HepG2 (cell line): ENCODE results near the gene KIF17. TPM values are rescaled to one million over a fixed set of nuclear protein-coding genes. Genes with fewer than 3 reads are reported as not detected.

Experiments
- AHR ChIP-seq: IDR thresholded peaks from 2 replicates; pipeline ENCODE4 v1.6.1; 2018; ENCODE audit warnings: missing genetic modification reagents, missing compliant biosample characterization
- BCL6 ChIP-seq: IDR thresholded peaks from 2 replicates; pipeline ENCODE4 v1.6.1; 2016; ENCODE audit warnings: missing genetic modification reagents, missing compliant biosample characterization
- CAMTA2 ChIP-seq: sonication (generic); formaldehyde crosslinking; IDR thresholded peaks from 2 replicates; pipeline ENCODE4 v1.4.0; 2020; ENCODE audit warnings: mild to moderate bottlenecking, missing genetic modification reagents, borderline replicate concordance
- ETV5 ChIP-seq: IDR thresholded peaks from 2 replicates; pipeline ENCODE4 v1.6.1; 2018; ENCODE audit warnings: missing biosample characterization, missing genetic modification reagents, inconsistent platforms, borderline replicate concordance
- KDM3A ChIP-seq: IDR thresholded peaks from 2 replicates; pipeline ENCODE4 v1.6.1; 2018; ENCODE audit warnings: low read depth, missing compliant biosample characterization
- MIER3 ChIP-seq: IDR thresholded peaks from 2 replicates; pipeline ENCODE4 v1.6.1; 2016; ENCODE audit warnings: missing compliant biosample characterization, borderline replicate concordance
- MYC ChIP-seq: sonication (generic); formaldehyde crosslinking; IDR thresholded peaks from 2 replicates; pipeline ENCODE4 v1.9.0; 2021; ENCODE audit warnings: missing genetic modification reagents, borderline replicate concordance
- NR2C2 ChIP-seq: sonication (generic); formaldehyde crosslinking; IDR thresholded peaks from 2 replicates; pipeline ENCODE4 v1.4.0; 2020; ENCODE audit warnings: missing genetic modification reagents, mild to moderate bottlenecking, moderate library complexity, borderline replicate concordance
- NRL ChIP-seq: sonication (generic); formaldehyde crosslinking; IDR thresholded peaks from 2 replicates; pipeline ENCODE4 v1.5.0; 2020; ENCODE audit warnings: missing genetic modification reagents, mild to moderate bottlenecking, moderate library complexity, borderline replicate concordance
- REXO4 ChIP-seq: sonication (generic); formaldehyde crosslinking; IDR thresholded peaks from 2 replicates; pipeline ENCODE4 v1.8.0; 2022; ENCODE audit warnings: missing genetic modification reagents, mild to moderate bottlenecking, borderline replicate concordance
- SP140L ChIP-seq: sonication (generic); formaldehyde crosslinking; IDR thresholded peaks from 2 replicates; pipeline ENCODE4 v1.4.0; 2020; ENCODE audit warnings: missing genetic modification reagents, borderline replicate concordance
- ZNF333 ChIP-seq: sonication (generic); formaldehyde crosslinking; IDR thresholded peaks from 2 replicates; pipeline ENCODE4 v1.4.0; 2020; ENCODE audit warnings: mild to moderate bottlenecking, missing genetic modification reagents, borderline replicate concordance
- ZNF33B ChIP-seq: sonication (generic); formaldehyde crosslinking; IDR thresholded peaks from 2 replicates; pipeline ENCODE4 v1.5.1; 2020; ENCODE audit warnings: mild to moderate bottlenecking, missing genetic modification reagents
- ZNF367 ChIP-seq: sonication (generic); formaldehyde crosslinking; IDR thresholded peaks from 2 replicates; pipeline ENCODE4 v1.4.0; 2020; ENCODE audit warnings: missing genetic modification reagents, borderline replicate concordance
- ZNF549 ChIP-seq: sonication (generic); formaldehyde crosslinking; IDR thresholded peaks from 2 replicates; pipeline ENCODE4 v1.5.0; 2020; ENCODE audit warnings: missing genetic modification reagents
- ZNF776 ChIP-seq: sonication (generic); formaldehyde crosslinking; IDR thresholded peaks from 2 replicates; pipeline ENCODE4 v1.4.0; 2020; ENCODE audit warnings: mild to moderate bottlenecking, missing genetic modification reagents
- ZSCAN20 ChIP-seq: sonication (generic); formaldehyde crosslinking; IDR thresholded peaks from 2 replicates; pipeline ENCODE4 v1.4.0; 2020; ENCODE audit warnings: missing genetic modification reagents, mild to moderate bottlenecking, borderline replicate concordance
- ZSCAN9 ChIP-seq: IDR thresholded peaks from 2 replicates; pipeline ENCODE4 v1.6.1; 2016; ENCODE audit warnings: borderline replicate concordance
- polyA plus RNA-seq, 8 experiments: library from polyadenylated mRNA; depleted of rRNA in 3 of 8; stranded (reverse) in 7 of 8; unstranded in 1 of 8; fragments of >200 nt; fragmentation: Illumina TruSeq in 4 of 8; extraction: Trizol in 4 of 8; gene quantifications; 2 replicates each; pipeline versions ENCODE4 v1.2.1 to v1.2.3, GENCODE V29; 2011 to 2016; ENCODE audit warnings: low read depth in 4 of 8, missing spikeins in 1 of 8, mixed read lengths in 1 of 8; ENCODE audit not compliant: insufficient read depth in 1 of 8
- total RNA-seq, 5 experiments: library from RNA; depleted of rRNA; stranded (reverse); fragments of >200 nt; fragmentation: Illumina TruSeq; extraction: Trizol; gene quantifications; 2 replicates each; pipeline ENCODE4 v1.2.3, GENCODE V29; 2016; ENCODE audit warnings: low read depth in 1 of 5
- TF ChIP-seq, protein P1 (sequence below): sonication (generic); formaldehyde crosslinking; IDR thresholded peaks from 2 replicates; pipeline ENCODE4 v1.4.0; 2020; ENCODE audit warnings: missing genetic modification reagents, borderline replicate concordance
- TF ChIP-seq, protein P2 (sequence below): sonication (generic); formaldehyde crosslinking; conservative IDR thresholded peaks from 2 replicates; pipeline ENCODE4 v1.8.0; 2022; ENCODE audit warnings: missing genetic modification reagents
- TF ChIP-seq, protein P3 (sequence below): IDR thresholded peaks from 2 replicates; pipeline ENCODE4 v1.6.1; 2016; ENCODE audit warnings: missing compliant biosample characterization, missing genetic modification reagents, borderline replicate concordance
- TF ChIP-seq, protein P4 (sequence below): sonication (generic); formaldehyde crosslinking; IDR thresholded peaks from 2 replicates; pipeline ENCODE4 v1.8.0; 2022; ENCODE audit warnings: mild to moderate bottlenecking, missing genetic modification reagents; ENCODE audit not compliant: insufficient replicate concordance
- TF ChIP-seq, protein P5 (sequence below): sonication (generic); formaldehyde crosslinking; IDR thresholded peaks from 2 replicates; pipeline ENCODE4 v1.4.0; 2020; ENCODE audit warnings: missing genetic modification reagents

The KIF17 gene
- total and polyA plus RNA-seq, 2 of the 13 experiments (the other 11 are each of a cell fraction or from before 2014, with no cell fraction given) = 0.24 to 0.44 TPM

DNA sequence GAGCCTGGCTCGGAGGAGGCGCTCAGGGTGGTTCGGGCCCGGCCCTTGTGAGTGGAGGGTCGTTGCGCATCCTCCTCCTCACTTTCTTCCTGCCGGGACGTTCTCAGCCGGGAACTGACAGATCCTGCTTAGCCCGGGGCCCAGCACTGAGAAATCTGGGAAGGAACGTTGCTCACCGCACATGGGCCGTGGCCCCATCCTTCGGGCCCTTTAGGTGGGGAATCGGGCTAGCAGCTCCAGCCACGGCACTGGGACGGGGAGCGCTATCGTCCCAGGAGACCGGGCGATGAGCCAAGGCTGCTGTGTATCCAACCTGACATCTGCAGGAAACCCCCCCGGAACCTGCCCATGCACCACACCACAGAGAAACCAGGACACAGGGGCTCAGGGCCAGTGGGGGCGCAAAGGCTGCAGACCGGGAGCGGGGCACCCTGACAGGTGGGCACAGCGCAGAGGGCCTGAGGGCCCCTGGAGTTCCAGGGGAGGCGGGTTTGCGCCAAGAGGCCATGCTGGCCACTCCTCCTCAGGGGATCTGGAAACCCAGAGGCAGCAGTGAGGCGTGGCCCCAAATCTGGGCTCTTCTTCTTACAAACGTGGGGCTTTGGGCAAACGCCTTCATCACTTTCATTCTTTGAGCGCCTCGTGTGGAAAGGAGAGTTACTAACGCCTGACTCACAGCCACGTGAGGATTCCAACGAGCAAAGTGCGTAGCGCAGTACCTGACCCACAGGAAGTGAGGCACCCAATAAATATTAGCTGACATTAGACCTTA is 15.0 kb upstream of the KIF17 start, which contains the start of gene SH2D5 (continued):
- TF ChIP-seq, protein P1, sequence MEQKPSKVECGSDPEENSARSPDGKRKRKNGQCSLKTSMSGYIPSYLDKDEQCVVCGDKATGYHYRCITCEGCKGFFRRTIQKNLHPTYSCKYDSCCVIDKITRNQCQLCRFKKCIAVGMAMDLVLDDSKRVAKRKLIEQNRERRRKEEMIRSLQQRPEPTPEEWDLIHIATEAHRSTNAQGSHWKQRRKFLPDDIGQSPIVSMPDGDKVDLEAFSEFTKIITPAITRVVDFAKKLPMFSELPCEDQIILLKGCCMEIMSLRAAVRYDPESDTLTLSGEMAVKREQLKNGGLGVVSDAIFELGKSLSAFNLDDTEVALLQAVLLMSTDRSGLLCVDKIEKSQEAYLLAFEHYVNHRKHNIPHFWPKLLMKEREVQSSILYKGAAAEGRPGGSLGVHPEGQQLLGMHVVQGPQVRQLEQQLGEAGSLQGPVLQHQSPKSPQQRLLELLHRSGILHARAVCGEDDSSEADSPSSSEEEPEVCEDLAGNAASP (CRISPR knock-in tag) = 0 out of 2 replicates have a peak, but pooled peaks have one; percentile 10
- TF ChIP-seq ZNF367 (CRISPR knock-in tag) (no peak), BCL6 (CRISPR knock-in tag) (no peak), REXO4 (no peak), ZSCAN20 (CRISPR knock-in tag) (0 out of 2 replicates have a peak, but pooled peaks have one; percentile 58), MYC (CRISPR knock-in tag) (peak; percentile 79; the same call in 1 of the 2 replicates), NRL (CRISPR knock-in tag) (peak; percentile 88), ZNF33B (no peak), MIER3 (CRISPR knock-in tag) (peak; percentile 36; the same call in 1 of the 2 replicates), KDM3A (CRISPR knock-in tag) (no peak), ZNF776 (CRISPR knock-in tag) (0 out of 2 replicates have a peak, but pooled peaks have one; percentile 32), ZSCAN9 (peak; percentile 62; the same call in 1 of the 2 replicates), ZNF333 (CRISPR knock-in tag) (no peak), CAMTA2 (CRISPR knock-in tag) (no peak), SP140L (CRISPR knock-in tag) (no peak), NR2C2 (CRISPR knock-in tag) (0 out of 2 replicates have a peak, but pooled peaks have one; percentile 28), AHR (CRISPR knock-in tag) (no peak), ETV5 (CRISPR knock-in tag) (peak; percentile 88), ZNF549 (CRISPR knock-in tag) (no peak)
- TF ChIP-seq, protein P2, sequence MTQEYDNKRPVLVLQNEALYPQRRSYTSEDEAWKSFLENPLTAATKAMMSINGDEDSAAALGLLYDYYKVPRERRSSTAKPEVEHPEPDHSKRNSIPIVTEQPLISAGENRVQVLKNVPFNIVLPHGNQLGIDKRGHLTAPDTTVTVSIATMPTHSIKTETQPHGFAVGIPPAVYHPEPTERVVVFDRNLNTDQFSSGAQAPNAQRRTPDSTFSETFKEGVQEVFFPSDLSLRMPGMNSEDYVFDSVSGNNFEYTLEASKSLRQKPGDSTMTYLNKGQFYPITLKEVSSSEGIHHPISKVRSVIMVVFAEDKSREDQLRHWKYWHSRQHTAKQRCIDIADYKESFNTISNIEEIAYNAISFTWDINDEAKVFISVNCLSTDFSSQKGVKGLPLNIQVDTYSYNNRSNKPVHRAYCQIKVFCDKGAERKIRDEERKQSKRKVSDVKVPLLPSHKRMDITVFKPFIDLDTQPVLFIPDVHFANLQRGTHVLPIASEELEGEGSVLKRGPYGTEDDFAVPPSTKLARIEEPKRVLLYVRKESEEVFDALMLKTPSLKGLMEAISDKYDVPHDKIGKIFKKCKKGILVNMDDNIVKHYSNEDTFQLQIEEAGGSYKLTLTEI (CRISPR knock-in tag) = no peak
- TF ChIP-seq, protein P3, sequence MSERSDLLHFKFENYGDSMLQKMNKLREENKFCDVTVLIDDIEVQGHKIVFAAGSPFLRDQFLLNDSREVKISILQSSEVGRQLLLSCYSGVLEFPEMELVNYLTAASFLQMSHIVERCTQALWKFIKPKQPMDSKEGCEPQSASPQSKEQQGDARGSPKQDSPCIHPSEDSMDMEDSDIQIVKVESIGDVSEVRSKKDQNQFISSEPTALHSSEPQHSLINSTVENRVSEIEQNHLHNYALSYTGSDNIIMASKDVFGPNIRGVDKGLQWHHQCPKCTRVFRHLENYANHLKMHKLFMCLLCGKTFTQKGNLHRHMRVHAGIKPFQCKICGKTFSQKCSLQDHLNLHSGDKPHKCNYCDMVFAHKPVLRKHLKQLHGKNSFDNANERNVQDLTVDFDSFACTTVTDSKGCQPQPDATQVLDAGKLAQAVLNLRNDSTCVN (CRISPR knock-in tag) = no peak
- TF ChIP-seq, protein P4, sequence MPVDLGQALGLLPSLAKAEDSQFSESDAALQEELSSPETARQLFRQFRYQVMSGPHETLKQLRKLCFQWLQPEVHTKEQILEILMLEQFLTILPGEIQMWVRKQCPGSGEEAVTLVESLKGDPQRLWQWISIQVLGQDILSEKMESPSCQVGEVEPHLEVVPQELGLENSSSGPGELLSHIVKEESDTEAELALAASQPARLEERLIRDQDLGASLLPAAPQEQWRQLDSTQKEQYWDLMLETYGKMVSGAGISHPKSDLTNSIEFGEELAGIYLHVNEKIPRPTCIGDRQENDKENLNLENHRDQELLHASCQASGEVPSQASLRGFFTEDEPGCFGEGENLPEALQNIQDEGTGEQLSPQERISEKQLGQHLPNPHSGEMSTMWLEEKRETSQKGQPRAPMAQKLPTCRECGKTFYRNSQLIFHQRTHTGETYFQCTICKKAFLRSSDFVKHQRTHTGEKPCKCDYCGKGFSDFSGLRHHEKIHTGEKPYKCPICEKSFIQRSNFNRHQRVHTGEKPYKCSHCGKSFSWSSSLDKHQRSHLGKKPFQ (CRISPR knock-in tag) = no peak
- TF ChIP-seq, protein P5, sequence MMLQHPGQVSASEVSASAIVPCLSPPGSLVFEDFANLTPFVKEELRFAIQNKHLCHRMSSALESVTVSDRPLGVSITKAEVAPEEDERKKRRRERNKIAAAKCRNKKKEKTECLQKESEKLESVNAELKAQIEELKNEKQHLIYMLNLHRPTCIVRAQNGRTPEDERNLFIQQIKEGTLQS (CRISPR knock-in tag) = peak; percentile 82
